GM10266 (cell line): ENCODE measurements around the gene PWWP2B.
A peak's percentile ranks its signal among the peaks of the same experiment; 100 is the strongest.

Experiments
- DNase-seq: peaks from one replicate; pipeline ENCODE4 v3.0.0; 2012; ENCODE audit errors: extremely low spot score
- TF ChIP-seq, protein P1 (sequence below): IDR thresholded peaks from 2 replicates; pipeline ENCODE4 v1.5.1; 2012; ENCODE audit warnings: mild to moderate bottlenecking, low read depth; ENCODE audit not compliant: control insufficient read depth, insufficient read depth; ENCODE audit errors: missing control alignments

PWWP2B gene

DNA sequence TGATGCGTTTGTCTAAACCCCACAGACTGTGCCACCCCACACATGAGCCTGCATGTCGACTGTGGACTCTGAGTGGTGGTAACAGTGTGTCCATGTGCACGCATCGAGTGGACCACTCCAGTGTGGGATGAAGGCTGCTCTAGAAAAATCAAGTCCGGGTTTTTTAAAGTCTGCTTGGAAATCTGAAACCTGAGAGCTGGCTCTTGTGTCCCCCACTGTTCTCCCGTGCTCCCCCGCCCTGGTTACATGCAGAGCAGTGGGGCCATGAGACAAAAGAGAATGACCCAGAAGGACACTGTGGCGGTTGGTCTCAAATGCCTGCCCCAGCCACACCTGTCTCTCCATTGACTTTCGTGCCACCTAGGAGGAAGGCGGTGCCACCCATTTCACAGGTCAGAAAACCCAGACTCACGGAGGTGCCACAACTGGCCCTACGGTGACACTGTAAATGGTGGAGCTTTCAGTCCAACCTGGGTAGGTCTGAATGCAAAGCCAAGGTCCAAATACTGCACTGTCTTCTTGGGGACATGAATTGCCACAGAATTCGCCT, 27.3 kb upstream of the PWWP2B start:
- TF ChIP-seq, protein P1, sequence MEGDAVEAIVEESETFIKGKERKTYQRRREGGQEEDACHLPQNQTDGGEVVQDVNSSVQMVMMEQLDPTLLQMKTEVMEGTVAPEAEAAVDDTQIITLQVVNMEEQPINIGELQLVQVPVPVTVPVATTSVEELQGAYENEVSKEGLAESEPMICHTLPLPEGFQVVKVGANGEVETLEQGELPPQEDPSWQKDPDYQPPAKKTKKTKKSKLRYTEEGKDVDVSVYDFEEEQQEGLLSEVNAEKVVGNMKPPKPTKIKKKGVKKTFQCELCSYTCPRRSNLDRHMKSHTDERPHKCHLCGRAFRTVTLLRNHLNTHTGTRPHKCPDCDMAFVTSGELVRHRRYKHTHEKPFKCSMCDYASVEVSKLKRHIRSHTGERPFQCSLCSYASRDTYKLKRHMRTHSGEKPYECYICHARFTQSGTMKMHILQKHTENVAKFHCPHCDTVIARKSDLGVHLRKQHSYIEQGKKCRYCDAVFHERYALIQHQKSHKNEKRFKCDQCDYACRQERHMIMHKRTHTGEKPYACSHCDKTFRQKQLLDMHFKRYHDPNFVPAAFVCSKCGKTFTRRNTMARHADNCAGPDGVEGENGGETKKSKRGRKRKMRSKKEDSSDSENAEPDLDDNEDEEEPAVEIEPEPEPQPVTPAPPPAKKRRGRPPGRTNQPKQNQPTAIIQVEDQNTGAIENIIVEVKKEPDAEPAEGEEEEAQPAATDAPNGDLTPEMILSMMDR, result no peak
- no peak for DNase-seq

- DNase-seq, result no peak
- TF ChIP-seq, protein P1, result no peak
These were observed 26.3 kb upstream of the PWWP2B start for GRCh38 chr10:132370426-132371340.

- TF ChIP-seq, protein P1, result peak; percentile 36
- DNase-seq, result no peak
These were observed 25.3 kb upstream of the PWWP2B start for GRCh38 chr10:132371641-132372081.

GRCh38 chr10:132372516-132373095, 24.4 kb upstream of the PWWP2B start:
- DNase-seq, result no peak
- TF ChIP-seq, protein P1, result no peak

DNA sequence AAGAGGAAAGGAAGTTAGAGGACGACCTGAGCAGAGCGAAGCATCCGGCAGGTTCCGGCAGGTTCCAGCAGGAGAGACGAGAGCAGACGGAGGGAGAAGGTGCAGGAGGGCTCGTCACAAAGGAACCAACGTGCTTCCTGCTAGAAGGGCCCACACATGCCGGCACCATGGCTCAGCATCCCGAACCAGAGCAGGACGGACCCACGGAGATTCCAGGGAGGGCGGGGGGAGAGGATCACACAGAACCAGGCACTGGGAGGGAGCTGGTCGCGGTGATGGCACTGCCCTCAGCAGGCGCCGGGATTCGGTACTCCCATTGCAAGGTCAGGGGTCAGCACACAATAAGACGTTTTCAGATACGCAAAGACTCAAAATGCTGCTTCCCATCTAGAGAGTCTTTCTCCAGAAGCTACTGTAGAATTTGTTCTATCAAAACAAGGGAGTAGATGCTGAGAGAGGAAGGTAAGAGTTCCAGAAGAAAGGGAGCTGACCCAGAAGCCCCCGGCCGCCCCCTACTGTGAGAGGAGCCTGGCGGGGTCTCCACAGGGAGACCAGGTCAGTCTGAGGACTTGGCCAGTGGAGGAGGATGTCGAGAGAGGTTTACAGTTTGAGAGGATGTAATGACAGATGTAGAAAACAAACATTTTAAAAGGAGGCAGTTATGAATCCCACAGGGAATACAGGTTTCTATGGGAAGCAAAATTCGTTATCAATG, 23.6 kb upstream of the PWWP2B start:
- DNase-seq, result no peak
- TF ChIP-seq, protein P1, result no peak

- TF ChIP-seq, protein P1, result no peak
- DNase-seq, result no peak
These were observed 22.8 kb upstream of the PWWP2B start for GRCh38 chr10:132374176-132374575.
